HCT116 (cell line): ENCODE results near the gene PLPPR3. TPM values are rescaled to one million over a fixed set of nuclear protein-coding genes. Genes with fewer than 3 reads are reported as not detected.

ENCODE experiments used
- ATAC-seq: fragments of 200-7000 bp; cut with Tn5 transposase; 2 replicates; pipeline ENCODE4 v1.9.1; 2020; ENCODE audit warnings: mild to moderate bottlenecking, moderate library complexity
- BruUV-seq: library from RNA; stranded (reverse); fragments of 400-500 nt; replicated peaks from 2 replicates; lab custom pipeline; 2021; lab: Mats Ljungman, UMichigan
- CTCF ChIA-PET: fragments of 300-600 bp; sonication (Branson Sonifier 250); formaldehyde crosslinking; loops from one replicate; lab custom pipeline; 2021; ENCODE audit warnings: antibody characterized with exemption; lab: Charles Lee
- POLR2A ChIA-PET: fragments of 300-600, 350-600 bp; sonication (Branson Sonifier 250); formaldehyde crosslinking; loops from one replicate; lab custom pipeline; 2021; ENCODE audit warnings: antibody characterized with exemption; lab: Charles Lee
- RAD21 ChIA-PET, 2 experiments: fragments of 300-600 bp; sonication (Branson Sonifier 250); formaldehyde crosslinking; loops; one replicate each; lab custom pipeline; 2023; ENCODE audit warnings: low total read pairs in 2 of 2; ENCODE audit not compliant: uncharacterized antibody in 2 of 2, unreplicated experiment in 2 of 2, low non-redundant PET in 1 of 2; lab: Charles Lee
- DNase-seq: peaks from one replicate; pipeline ENCODE4 v3.0.0-alpha.2; 2010; ENCODE audit warnings: low read depth, low spot score
- H2AFZ ChIP-seq: fragments of 200-600 bp; shearing (Covaris generic), sonication (generic); 2 replicates; pipeline ENCODE4 v1.6.1; 2017; ENCODE audit warnings: low read depth, mixed run types, mixed read lengths, antibody characterized with exemption, low read length; ENCODE audit not compliant: poor library complexity, severe bottlenecking
- H3K27ac ChIP-seq: 2 replicates; pipeline ENCODE4 v1.5.1; 2012; ENCODE audit warnings: low read depth, low read length
- H3K27me3 ChIP-seq: fragments of 200-600 bp; sonication (generic); 2 replicates; pipeline ENCODE4 v1.6.1; 2016; ENCODE audit warnings: mixed run types, low read length, mixed read lengths; ENCODE audit not compliant: insufficient read depth
- H3K36me3 ChIP-seq, 2 experiments: fragments of 200-500 bp in 1 of 2; fragments of 200-600 bp in 1 of 2; sonication (Bioruptor generic) in 1 of 2; sonication (generic) in 1 of 2; 2 replicates each; pipeline versions ENCODE4 v1.5.1 to v1.6.1; 2014 to 2016; ENCODE audit warnings: low read length in 2 of 2, inconsistent platforms in 1 of 2, mixed read lengths in 1 of 2, mixed run types in 1 of 2; ENCODE audit not compliant: insufficient read depth in 2 of 2, control insufficient read depth in 1 of 2
- H3K4me1 ChIP-seq, 2 experiments: fragments of 200-600 bp in 1 of 2; sonication (generic) in 1 of 2; 2 replicates each; pipeline versions ENCODE4 v1.5.1 to v1.6.1; 2012 to 2017; ENCODE audit warnings: low read length in 2 of 2, inconsistent platforms in 1 of 2, mild to moderate bottlenecking in 1 of 2, mixed read lengths in 1 of 2, mixed run types in 1 of 2, moderate library complexity in 1 of 2; ENCODE audit not compliant: insufficient read depth in 2 of 2, control insufficient read depth in 1 of 2
- H3K4me2 ChIP-seq: fragments of 200-600 bp; sonication (generic); 2 replicates; pipeline ENCODE4 v1.6.1; 2017; ENCODE audit warnings: mixed run types, low read length, mixed read lengths
- H3K4me3 ChIP-seq, 2 experiments: fragments of 200-600 bp in 1 of 2; sonication (generic) in 1 of 2; replicated peaks in 1 of 2; 2 replicates each; pipeline ENCODE4 v1.5.1; 2011 to 2016; ENCODE audit warnings: low read length in 2 of 2, control low read depth in 1 of 2, low read depth in 1 of 2, mild to moderate bottlenecking in 1 of 2, mixed read lengths in 1 of 2, mixed run types in 1 of 2
- H3K79me2 ChIP-seq: fragments of 200-600 bp; sonication (generic); 2 replicates; pipeline ENCODE4 v1.6.1; 2017; ENCODE audit warnings: mild to moderate bottlenecking, mixed run types, low read length, moderate library complexity, mixed read lengths; ENCODE audit not compliant: insufficient read depth
- H3K9ac ChIP-seq: fragments of 200-600 bp; sonication (generic); 2 replicates; pipeline ENCODE4 v1.6.1; 2016; ENCODE audit warnings: low read length, mixed read lengths
- H3K9me2 ChIP-seq: fragments of 200-600 bp; sonication (generic), shearing (Covaris generic); 2 replicates; pipeline ENCODE4 v1.6.1; 2017; ENCODE audit warnings: mixed run types, mild to moderate bottlenecking, moderate library complexity; ENCODE audit not compliant: insufficient read depth
- H3K9me3 ChIP-seq, 2 experiments: fragments of 200-500 bp in 1 of 2; fragments of 200-600 bp in 1 of 2; sonication (Bioruptor generic) in 1 of 2; sonication (generic) in 1 of 2; 2 replicates each; pipeline ENCODE4 v1.6.1; 2014 to 2017; ENCODE audit warnings: low read length in 2 of 2, mixed read lengths in 2 of 2, inconsistent platforms in 1 of 2, low read depth in 1 of 2, mild to moderate bottlenecking in 1 of 2, mixed run types in 1 of 2, moderate library complexity in 1 of 2; ENCODE audit not compliant: control insufficient read depth in 1 of 2, insufficient read depth in 1 of 2
- H4K20me1 ChIP-seq: fragments of 200-600 bp; sonication (generic), shearing (Covaris generic); 2 replicates; pipeline ENCODE4 v1.6.1; 2017; ENCODE audit warnings: mixed run types, mild to moderate bottlenecking, moderate library complexity; ENCODE audit not compliant: insufficient read depth
- ATF3 ChIP-seq: IDR thresholded peaks from 2 replicates; pipeline ENCODE4 v1.6.1; 2012
- CBX3 ChIP-seq: IDR thresholded peaks from 2 replicates; pipeline ENCODE4 v1.6.1; 2012; ENCODE audit warnings: low read depth
- EGR1 ChIP-seq: IDR thresholded peaks from 2 replicates; pipeline ENCODE4 v1.6.1; 2012; ENCODE audit warnings: low read depth
- ELF1 ChIP-seq: IDR thresholded peaks from 2 replicates; pipeline ENCODE4 v1.6.1; 2012; ENCODE audit warnings: low read depth, borderline replicate concordance
- EZH2 ChIP-seq: fragments of 200-600 bp; sonication (generic); IDR thresholded peaks from 2 replicates; pipeline ENCODE4 v1.6.1; 2017; ENCODE audit warnings: antibody characterized with exemption, mixed run types
- EZH2phosphoT487 ChIP-seq: fragments of 200-600 bp; IDR thresholded peaks from 2 replicates; pipeline ENCODE4 v1.6.1; 2018; ENCODE audit warnings: antibody characterized with exemption, borderline replicate concordance
- FOSL1 ChIP-seq: IDR thresholded peaks from 2 replicates; pipeline ENCODE4 v1.6.1; 2012; ENCODE audit warnings: low read depth
- JUND ChIP-seq: IDR thresholded peaks from 2 replicates; pipeline ENCODE4 v1.6.1; 2012
- MAX ChIP-seq: IDR thresholded peaks from 2 replicates; pipeline ENCODE4 v1.6.1; 2012
- POLR2A ChIP-seq: IDR thresholded peaks from 2 replicates; pipeline ENCODE4 v1.7.0; 2011; ENCODE audit warnings: borderline replicate concordance; ENCODE audit not compliant: insufficient read depth, insufficient read length; ENCODE audit errors: extremely low read depth
- POLR2AphosphoS5 ChIP-seq: IDR thresholded peaks from 2 replicates; pipeline ENCODE4 v1.6.1; 2011; ENCODE audit warnings: mild to moderate bottlenecking, low read depth, low read length, moderate library complexity
- REST ChIP-seq: IDR thresholded peaks from 2 replicates; pipeline ENCODE4 v1.6.1; 2012; ENCODE audit warnings: low read depth
- SIN3A ChIP-seq: IDR thresholded peaks from 2 replicates; pipeline ENCODE4 v1.6.1; 2012; ENCODE audit warnings: low read depth
- SP1 ChIP-seq: IDR thresholded peaks from 2 replicates; pipeline ENCODE4 v1.6.1; 2012; ENCODE audit warnings: low read depth
- ZBTB33 ChIP-seq: IDR thresholded peaks from 2 replicates; pipeline ENCODE4 v1.6.1; 2011; ENCODE audit warnings: mild to moderate bottlenecking, low read length, moderate library complexity; ENCODE audit not compliant: insufficient replicate concordance; ENCODE audit errors: extremely low read depth
- ZFX ChIP-seq: fragments of 450-650 bp; IDR thresholded peaks from 2 replicates; pipeline ENCODE4 v1.6.1; 2017
- ZNF274 ChIP-seq: fragments of 200-500 bp; sonication (Bioruptor generic); IDR thresholded peaks from 2 replicates; pipeline ENCODE4 v1.6.1; 2014; ENCODE audit warnings: mild to moderate bottlenecking, low read depth, low read length, inconsistent platforms
- intact Hi-C: fragments of 100-400 bp; cut with micrococcal nuclease; formaldehyde crosslinking; loops from 2 replicates; pipeline ENCODE4 v1.10.0; 2022
- total RNA-seq: library from RNA; stranded (reverse); gene quantifications from one replicate; pipeline ENCODE4 v1.2.1, GENCODE V29; 2021; ENCODE audit not compliant: unreplicated experiment

PLPPR3 gene
- total RNA-seq, 1 experiment from 2014 or later = 0.27 TPM

GRCh38 chr19:782185-782877 lies 39.4 kb downstream of the PLPPR3 start:
- POLR2A ChIA-PET = no interaction called here
- peak overlapping the region; percentile 65 for H3K27ac ChIP-seq
- no peaks in the 10 kb centered on the region for H3K79me2 ChIP-seq
- intact Hi-C loops = no loop called here
- TF ChIP-seq FOSL1 = no peak
- no peak for TF ChIP-seq EZH2
- no peak for TF ChIP-seq ZNF274
- TF ChIP-seq SIN3A = no peak
- no peak for TF ChIP-seq ZFX
- TF ChIP-seq POLR2AphosphoS5 = no peak
- TF ChIP-seq EZH2phosphoT487 = no peak
- no peak for TF ChIP-seq REST
- TF ChIP-seq ZBTB33 = no peak
- no peak for TF ChIP-seq EGR1
- no peak for TF ChIP-seq JUND
- TF ChIP-seq MAX = no peak; the same call in 1 of the 2 replicates
- TF ChIP-seq ELF1 = no peak
- no peak for TF ChIP-seq SP1
- TF ChIP-seq POLR2A = no peak
- no peak for TF ChIP-seq ATF3
- TF ChIP-seq CBX3 = no peak
- H3K4me3 ChIP-seq = peak overlapping the region; percentile 27 to 49
- no peaks in the 10 kb centered on the region for H4K20me1 ChIP-seq
- no peaks in the 10 kb centered on the region for H3K9me2 ChIP-seq
- H2AFZ ChIP-seq = peak overlapping the region; percentile 95
- peak overlapping the region; percentile 93 for H3K4me2 ChIP-seq
- H3K4me1 ChIP-seq = peaks cover 30 to 38% of the 10 kb centered on the region in 2 experiments
- CTCF ChIA-PET = no interaction called here
- DNase-seq (no peak), ATAC-seq (peak; percentile 77)
- H3K9ac ChIP-seq = peak overlapping the region; percentile 55
- no peaks in the 10 kb centered on the region for H3K36me3 ChIP-seq
- BruUV-seq = no TSS peak
- RAD21 ChIA-PET = no interaction called here
- H3K27me3 ChIP-seq = no peaks in the 10 kb centered on the region
- H3K9me3 ChIP-seq = no peaks in the 10 kb centered on the region
